Stimulated activated naive B cell treated with anti-CD40 and anti-IgM and Interleukin-4, amounts not matched to agents 10 μg/mL and 1 μg/mL and 100 μg/mL, for 72 hours (primary cell): ENCODE results near the gene PNMT.
A peak's percentile ranks its signal among the peaks of the same experiment; 100 is the strongest.

Experiments used
- ATAC-seq, 2 donors: fragments of 150-1000 bp; cut with Tn5 transposase; replicated peaks; 2 replicates each; pipeline ENCODE4 v1.10.0; 2021; ENCODE audit warnings: moderate library complexity in 1 of 2
- DNase-seq: peaks from one replicate; pipeline ENCODE4 v3.0.0; 2021
- H3K27ac Mint-ChIP-seq: one replicate; pipeline ENCODE4 v1.8.0; 2022; ENCODE audit warnings: mild to moderate bottlenecking, mixed read lengths
- H3K27me3 Mint-ChIP-seq, 2 donors: one replicate each; pipeline ENCODE4 v1.8.0; 2022; ENCODE audit warnings: mixed read lengths in 2 of 2
- H3K36me3 Mint-ChIP-seq, 2 donors: one replicate each; pipeline ENCODE4 v1.8.0; 2022; ENCODE audit warnings: mixed read lengths in 2 of 2, mild to moderate bottlenecking in 1 of 2
- H3K4me1 Mint-ChIP-seq, 2 donors: one replicate each; pipeline ENCODE4 v1.8.0; 2022; ENCODE audit warnings: mixed read lengths in 2 of 2, mild to moderate bottlenecking in 1 of 2
- H3K4me3 Mint-ChIP-seq, 2 donors: one replicate each; pipeline ENCODE4 v1.8.0; 2022; ENCODE audit warnings: mild to moderate bottlenecking in 2 of 2, mixed read lengths in 2 of 2, moderate library complexity in 1 of 2
- H3K9me3 Mint-ChIP-seq, 2 donors: one replicate each; pipeline ENCODE4 v1.8.0; 2022; ENCODE audit warnings: mixed read lengths in 2 of 2, mild to moderate bottlenecking in 1 of 2

PNMT gene

DNA sequence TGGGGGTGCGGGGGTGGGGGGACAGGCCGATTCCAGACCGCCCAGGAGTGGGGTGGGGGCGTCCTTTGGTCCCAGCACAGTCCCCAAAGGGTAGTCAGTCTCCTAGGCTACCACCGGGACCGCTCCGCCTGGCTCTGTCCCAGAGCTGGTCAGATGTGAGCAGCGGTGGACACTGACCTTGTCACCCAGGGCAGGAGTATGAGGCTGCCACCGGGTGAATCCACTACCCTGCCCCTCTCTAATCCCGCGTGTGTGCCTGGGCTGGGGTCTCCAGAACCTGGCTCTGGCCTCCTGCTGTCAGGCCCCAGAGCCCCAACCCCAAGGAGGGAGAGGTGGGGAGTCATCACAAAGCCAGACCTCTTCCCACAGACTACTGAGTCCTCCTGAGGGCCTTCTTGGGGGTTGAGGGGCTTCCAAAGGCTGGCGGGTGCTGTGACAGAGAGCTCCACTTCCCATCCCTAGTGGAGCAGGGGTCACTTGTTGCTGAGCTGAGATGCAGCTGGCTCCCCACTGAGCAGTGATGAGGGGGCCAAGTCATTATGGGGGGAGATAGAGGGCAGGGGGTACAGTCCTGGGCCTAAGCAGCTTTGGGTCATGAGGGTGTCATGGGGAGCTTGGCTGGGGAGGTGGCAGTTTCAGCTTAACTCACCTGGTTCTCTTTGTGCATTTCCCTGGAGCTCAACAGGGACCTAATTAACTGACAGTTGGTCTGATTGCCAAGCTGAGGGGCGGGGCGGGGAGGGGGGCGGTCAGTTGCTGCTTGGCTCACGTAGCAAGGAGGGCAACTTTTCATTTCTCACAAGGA, 40.3 kb upstream of the PNMT start:
- DNase-seq (no peak), ATAC-seq (no peak)
- H3K4me3 Mint-ChIP-seq, result peak overlapping the region; percentile 44 to 46
- peaks cover 51% of the 10 kb centered on the region in 2 donors for H3K27me3 Mint-ChIP-seq
- H3K36me3 Mint-ChIP-seq, result peaks cover 0 to 2% of the 10 kb centered on the region in 2 donors
- no peak overlapping the region for H3K27ac Mint-ChIP-seq
- peaks cover 20 to 32% of the 10 kb centered on the region in 2 donors for H3K4me1 Mint-ChIP-seq
- no peaks in the 10 kb centered on the region for H3K9me3 Mint-ChIP-seq

DNA sequence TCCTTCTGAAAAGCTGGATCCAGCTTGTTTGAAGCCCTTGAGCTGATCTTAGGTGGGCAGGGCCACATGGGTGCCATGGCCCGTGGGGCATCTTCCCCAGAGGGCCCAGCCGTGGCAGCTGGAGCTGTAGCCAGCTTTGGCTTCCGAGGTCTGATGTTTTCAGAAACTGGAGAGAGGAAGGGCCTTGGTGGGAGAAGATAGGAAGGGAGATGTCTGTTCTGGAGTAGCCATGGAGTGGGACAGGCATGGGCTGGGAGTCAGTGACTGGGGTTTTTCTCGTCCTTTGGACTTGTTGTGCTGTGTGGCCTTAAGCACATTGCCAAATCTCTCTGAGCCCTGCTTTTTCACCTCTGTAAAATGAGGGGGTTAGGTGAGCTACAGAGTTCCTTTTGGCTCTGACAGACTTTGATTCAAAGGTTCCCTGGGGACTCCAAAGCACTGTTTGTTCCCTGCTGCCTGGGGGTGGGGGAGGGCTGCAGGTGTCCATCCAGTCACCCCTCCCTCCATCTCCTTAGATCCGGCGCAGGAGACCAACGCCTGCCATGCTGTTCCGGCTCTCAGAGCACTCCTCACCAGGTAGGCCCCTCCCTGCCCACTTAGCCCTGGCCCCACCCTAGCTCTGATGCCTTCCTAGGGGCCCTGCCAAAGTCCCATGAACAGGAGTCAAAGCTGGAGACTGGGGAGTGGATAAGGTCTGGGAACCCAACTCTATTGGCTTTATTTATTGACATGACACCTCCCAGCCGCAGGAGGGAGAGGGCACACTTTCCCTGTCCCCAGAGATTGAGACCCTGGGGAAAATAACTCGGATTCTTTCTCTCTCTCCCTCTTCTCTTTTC, 39.4 kb upstream of the PNMT start:
- DNase-seq, result no peak
- peaks cover 51% of the 10 kb centered on the region in 2 donors for H3K27me3 Mint-ChIP-seq
- no peak overlapping the region for H3K27ac Mint-ChIP-seq
- H3K9me3 Mint-ChIP-seq, result no peaks in the 10 kb centered on the region
- no peak overlapping the region for H3K4me3 Mint-ChIP-seq
- ATAC-seq, result no peak
- peaks cover 0 to 2% of the 10 kb centered on the region in 2 donors for H3K36me3 Mint-ChIP-seq
- peaks cover 17 to 28% of the 10 kb centered on the region in 2 donors for H3K4me1 Mint-ChIP-seq

DNA sequence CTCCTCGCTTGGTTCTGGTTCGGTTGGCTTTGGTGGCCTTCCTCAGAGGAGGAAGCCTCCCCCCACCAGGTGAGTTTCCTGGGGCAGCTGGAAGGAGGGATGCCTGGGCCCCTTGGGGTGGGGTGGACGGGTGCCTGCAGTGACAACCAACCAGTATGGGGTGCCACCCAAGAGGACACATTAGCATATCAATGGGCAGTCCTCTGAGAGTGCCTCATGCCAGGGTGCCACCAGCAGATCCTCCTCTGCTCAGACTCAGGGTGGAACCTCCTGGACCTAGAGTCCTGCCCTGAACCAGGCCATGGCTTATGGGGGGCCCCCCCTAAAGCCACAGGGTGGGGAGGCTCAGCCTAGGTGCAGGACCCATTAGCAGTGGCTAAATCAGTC, 38.8 kb upstream of the PNMT start:
- Mint-ChIP-seq H3K4me3 (no peak overlapping the region), H3K9me3 (no peaks in the 10 kb centered on the region), H3K27ac (no peak overlapping the region), H3K36me3 (peaks cover 0 to 2% of the 10 kb centered on the region in 2 donors), H3K27me3 (peaks cover 48 to 50% of the 10 kb centered on the region in 2 donors), H3K4me1 (peaks cover 20 to 31% of the 10 kb centered on the region in 2 donors)
- ATAC-seq (no peak), DNase-seq (no peak)

DNA sequence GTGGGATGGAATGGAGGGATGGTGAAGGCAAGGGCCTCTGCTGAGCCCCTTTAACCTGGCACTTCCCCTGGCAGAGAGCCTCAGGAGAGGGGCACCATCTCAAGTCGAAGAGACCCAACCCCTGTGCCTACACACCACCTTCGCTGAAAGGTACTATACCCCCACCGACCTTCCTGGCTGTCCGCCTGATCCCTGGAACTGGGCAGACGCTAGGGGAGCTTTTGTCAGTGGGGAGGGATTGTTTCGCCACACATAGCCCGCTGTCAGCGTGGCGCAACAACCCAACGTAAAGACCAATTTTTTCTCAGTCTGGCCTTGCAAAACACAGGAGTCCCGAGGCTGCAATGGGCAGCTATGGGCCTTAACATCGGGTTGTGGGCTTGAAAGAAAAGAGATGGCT, 38.4 kb upstream of the PNMT start:
- no peak overlapping the region for H3K27ac Mint-ChIP-seq
- H3K36me3 Mint-ChIP-seq, result peaks cover 0 to 2% of the 10 kb centered on the region in 2 donors
- DNase-seq, result no peak
- ATAC-seq, result no peak
- H3K27me3 Mint-ChIP-seq, result peaks cover 44 to 46% of the 10 kb centered on the region in 2 donors
- H3K4me1 Mint-ChIP-seq, result peaks cover 20 to 31% of the 10 kb centered on the region in 2 donors
- H3K4me3 Mint-ChIP-seq, result no peak overlapping the region
- no peaks in the 10 kb centered on the region for H3K9me3 Mint-ChIP-seq

DNA sequence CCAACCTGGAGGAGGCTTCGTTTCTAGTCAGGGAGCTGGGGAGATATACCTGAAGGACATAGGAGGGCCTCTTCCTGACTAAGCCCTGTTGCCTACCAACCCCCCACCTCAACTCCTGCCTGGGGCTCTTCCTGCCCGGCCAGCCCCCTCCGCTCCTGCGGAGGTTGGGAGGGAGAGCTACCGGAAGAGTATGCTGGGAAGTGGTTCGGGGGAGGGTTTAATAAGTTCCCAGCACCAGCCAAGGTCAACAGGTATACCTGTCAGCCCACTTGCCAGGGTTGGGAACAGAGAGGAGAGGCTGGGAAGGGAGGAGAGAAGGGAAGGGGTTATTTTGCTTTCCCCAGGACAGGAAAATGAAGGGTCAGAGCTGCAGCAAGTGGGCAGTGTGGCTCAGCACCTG, 36.9 kb upstream of the PNMT start:
- no peak for DNase-seq
- no peak overlapping the region for H3K4me3 Mint-ChIP-seq
- ATAC-seq, result no peak
- peaks cover 29 to 31% of the 10 kb centered on the region in 2 donors for H3K27me3 Mint-ChIP-seq
- peak overlapping the region; percentile 42 for H3K27ac Mint-ChIP-seq
- H3K4me1 Mint-ChIP-seq, result peaks cover 19 to 28% of the 10 kb centered on the region in 2 donors
- H3K9me3 Mint-ChIP-seq, result no peaks in the 10 kb centered on the region
- H3K36me3 Mint-ChIP-seq, result no peaks in the 10 kb centered on the region

DNA sequence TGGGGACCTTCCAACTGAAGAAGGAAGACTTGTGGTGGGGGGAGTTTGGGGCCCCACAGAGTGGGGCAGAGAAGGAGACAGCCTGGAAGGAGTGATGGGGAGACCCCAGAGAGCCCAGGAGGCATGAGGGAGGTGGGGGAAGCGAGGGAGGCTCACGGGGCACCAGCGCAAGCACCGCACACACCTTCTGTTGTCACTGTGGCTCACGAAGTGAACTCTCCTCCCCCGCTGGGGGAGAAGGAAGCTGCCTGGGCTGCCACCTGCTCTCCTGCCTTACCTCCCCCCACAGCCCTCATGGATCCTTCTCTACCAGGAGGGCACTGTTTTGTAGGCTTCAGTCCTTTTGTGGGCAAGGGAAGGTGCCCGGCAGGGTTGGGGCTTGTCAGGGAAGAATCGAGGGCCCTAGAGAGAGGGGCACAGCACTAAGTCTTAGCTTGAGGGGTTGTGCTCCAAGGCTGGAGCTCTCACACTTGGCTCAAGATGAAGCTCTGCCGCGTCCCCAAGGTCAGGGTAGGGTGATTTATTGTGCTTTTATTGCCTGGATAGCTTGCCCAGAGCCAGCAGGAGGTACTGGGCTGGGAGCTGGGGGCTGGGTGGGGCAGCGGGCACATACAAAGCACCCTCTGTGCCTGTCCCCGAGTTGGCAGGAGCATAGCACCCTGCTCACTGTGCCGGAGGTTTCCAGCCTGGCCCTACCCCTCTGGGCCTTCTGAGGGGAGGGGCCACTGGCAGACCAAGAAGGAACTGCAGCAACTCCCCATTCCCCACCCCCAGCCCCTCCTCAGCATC, 35.9 kb upstream of the PNMT start:
- H3K4me1 Mint-ChIP-seq, result peaks cover 18 to 25% of the 10 kb centered on the region in 2 donors
- H3K27ac Mint-ChIP-seq, result peak overlapping the region; percentile 42
- ATAC-seq (no peak), DNase-seq (no peak)
- H3K36me3 Mint-ChIP-seq, result no peaks in the 10 kb centered on the region
- no peaks in the 10 kb centered on the region for H3K9me3 Mint-ChIP-seq
- H3K27me3 Mint-ChIP-seq, result peaks cover 22 to 24% of the 10 kb centered on the region in 2 donors
- H3K4me3 Mint-ChIP-seq, result no peak overlapping the region

DNA sequence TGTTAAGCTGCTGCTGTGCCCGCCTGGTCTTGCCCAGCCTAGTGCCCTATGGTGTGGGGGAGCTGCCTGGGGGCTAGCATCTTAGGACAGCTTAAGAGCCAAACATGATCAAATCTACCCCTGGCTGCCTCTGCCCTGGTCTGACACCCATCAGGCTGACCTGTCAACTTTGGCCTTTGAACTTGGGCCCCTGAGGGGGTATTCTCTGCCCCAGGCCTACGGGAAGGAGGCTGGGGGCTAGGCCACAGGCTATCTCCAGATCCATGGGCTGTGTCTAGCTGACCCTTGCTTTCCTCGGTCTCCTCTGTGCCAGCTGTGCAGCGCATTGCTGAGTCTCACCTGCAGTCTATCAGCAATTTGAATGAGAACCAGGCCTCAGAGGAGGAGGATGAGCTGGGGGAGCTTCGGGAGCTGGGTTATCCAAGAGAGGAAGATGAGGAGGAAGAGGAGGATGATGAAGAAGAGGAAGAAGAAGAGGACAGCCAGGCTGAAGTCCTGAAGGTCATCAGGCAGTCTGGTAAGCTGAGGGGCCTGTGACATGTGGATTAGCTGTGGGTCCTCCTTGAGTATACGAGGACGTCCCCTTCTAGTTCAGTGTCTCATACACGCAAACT, 34.6 kb upstream of the PNMT start:
- no peak for DNase-seq
- peaks cover 27 to 37% of the 10 kb centered on the region in 2 donors for H3K4me1 Mint-ChIP-seq
- H3K27ac Mint-ChIP-seq, result no peak overlapping the region
- peaks cover 10 to 17% of the 10 kb centered on the region in 2 donors for H3K27me3 Mint-ChIP-seq
- H3K36me3 Mint-ChIP-seq, result peaks cover 0 to 3% of the 10 kb centered on the region in 2 donors
- no peak for ATAC-seq
- H3K9me3 Mint-ChIP-seq, result no peaks in the 10 kb centered on the region
- H3K4me3 Mint-ChIP-seq, result no peak overlapping the region

DNA sequence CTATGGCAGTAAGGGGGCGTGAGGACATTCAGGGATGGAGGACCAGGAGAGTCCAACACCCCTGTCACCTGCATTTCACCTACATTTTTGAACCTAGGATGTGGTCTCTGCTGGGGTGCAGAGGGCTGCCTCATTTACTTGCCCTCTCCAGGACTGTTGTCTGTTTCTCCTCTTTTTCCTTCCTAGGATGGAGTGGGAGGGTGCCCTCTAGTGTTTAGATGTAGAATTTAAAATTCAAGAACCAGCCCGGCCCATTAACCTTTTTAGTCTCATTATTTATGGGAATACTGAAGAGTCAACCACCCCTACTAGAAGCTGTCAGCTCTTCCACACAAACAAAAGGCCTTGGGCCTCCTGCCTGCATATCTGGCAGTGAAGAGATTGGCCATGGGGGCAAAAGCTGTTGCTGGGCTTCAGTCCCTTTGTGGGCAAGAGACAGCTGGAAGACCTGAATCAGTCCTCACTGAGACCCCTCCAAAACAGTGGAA, 33.8 kb upstream of the PNMT start:
- H3K27ac Mint-ChIP-seq, result no peak overlapping the region
- peaks cover 3 to 4% of the 10 kb centered on the region in 2 donors for H3K36me3 Mint-ChIP-seq
- ATAC-seq (no peak), DNase-seq (no peak)
- no peaks in the 10 kb centered on the region for H3K9me3 Mint-ChIP-seq
- no peak overlapping the region for H3K4me3 Mint-ChIP-seq
- H3K27me3 Mint-ChIP-seq, result peaks cover 9 to 14% of the 10 kb centered on the region in 2 donors
- peaks cover 33 to 45% of the 10 kb centered on the region in 2 donors for H3K4me1 Mint-ChIP-seq

DNA sequence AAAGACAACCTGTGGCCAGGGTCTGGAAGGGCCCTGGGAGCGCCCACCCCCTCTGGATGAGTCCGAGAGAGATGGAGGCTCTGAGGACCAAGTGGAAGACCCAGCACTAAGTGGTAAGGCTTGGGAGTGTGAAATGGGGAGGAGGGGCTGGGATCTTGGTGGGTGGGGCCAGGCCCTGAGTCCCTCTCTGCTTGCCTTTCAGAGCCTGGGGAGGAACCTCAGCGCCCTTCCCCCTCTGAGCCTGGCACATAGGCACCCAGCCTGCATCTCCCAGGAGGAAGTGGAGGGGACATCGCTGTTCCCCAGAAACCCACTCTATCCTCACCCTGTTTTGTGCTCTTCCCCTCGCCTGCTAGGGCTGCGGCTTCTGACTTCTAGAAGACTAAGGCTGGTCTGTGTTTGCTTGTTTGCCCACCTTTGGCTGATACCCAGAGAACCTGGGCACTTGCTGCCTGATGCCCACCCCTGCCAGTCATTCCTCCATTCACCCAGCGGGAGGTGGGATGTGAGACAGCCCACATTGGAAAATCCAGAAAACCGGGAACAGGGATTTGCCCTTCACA, 32.6 kb upstream of the PNMT start:
- peaks cover 3 to 4% of the 10 kb centered on the region in 2 donors for H3K36me3 Mint-ChIP-seq
- no peak for ATAC-seq
- H3K4me1 Mint-ChIP-seq, result peaks cover 43 to 57% of the 10 kb centered on the region in 2 donors
- H3K27ac Mint-ChIP-seq, result peak overlapping the region; percentile 44
- DNase-seq, result no peak
- no peaks in the 10 kb centered on the region for H3K9me3 Mint-ChIP-seq
- H3K4me3 Mint-ChIP-seq, result no peak overlapping the region
- H3K27me3 Mint-ChIP-seq, result peaks cover 9 to 11% of the 10 kb centered on the region in 2 donors

DNA sequence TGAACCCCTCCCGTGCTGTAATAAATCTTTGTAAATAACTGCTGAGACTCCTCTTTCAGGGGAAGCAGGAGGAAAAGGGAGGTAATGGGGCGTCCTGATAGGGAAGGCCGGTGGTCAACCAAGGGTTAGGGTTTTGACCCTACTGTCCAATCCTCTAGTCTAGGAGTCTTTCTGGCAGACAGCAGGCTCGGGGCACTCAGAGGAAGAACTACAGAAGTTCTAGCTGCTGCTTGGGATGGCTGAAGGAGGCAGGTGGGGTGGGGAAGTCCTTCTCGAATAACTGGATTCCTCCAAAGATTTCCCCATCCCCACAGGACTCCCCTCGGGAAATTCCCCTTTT, 31.7 kb upstream of the PNMT start:
- no peak for DNase-seq
- peak; percentile 31 for ATAC-seq
- peaks cover 3 to 4% of the 10 kb centered on the region in 2 donors for H3K36me3 Mint-ChIP-seq
- peaks cover 5% of the 10 kb centered on the region in 2 donors for H3K27me3 Mint-ChIP-seq
- H3K9me3 Mint-ChIP-seq, result no peaks in the 10 kb centered on the region
- peak overlapping the region; percentile 81 to 96 for H3K4me3 Mint-ChIP-seq
- peak overlapping the region; percentile 93 for H3K27ac Mint-ChIP-seq
- H3K4me1 Mint-ChIP-seq, result peaks cover 50 to 66% of the 10 kb centered on the region in 2 donors

DNA sequence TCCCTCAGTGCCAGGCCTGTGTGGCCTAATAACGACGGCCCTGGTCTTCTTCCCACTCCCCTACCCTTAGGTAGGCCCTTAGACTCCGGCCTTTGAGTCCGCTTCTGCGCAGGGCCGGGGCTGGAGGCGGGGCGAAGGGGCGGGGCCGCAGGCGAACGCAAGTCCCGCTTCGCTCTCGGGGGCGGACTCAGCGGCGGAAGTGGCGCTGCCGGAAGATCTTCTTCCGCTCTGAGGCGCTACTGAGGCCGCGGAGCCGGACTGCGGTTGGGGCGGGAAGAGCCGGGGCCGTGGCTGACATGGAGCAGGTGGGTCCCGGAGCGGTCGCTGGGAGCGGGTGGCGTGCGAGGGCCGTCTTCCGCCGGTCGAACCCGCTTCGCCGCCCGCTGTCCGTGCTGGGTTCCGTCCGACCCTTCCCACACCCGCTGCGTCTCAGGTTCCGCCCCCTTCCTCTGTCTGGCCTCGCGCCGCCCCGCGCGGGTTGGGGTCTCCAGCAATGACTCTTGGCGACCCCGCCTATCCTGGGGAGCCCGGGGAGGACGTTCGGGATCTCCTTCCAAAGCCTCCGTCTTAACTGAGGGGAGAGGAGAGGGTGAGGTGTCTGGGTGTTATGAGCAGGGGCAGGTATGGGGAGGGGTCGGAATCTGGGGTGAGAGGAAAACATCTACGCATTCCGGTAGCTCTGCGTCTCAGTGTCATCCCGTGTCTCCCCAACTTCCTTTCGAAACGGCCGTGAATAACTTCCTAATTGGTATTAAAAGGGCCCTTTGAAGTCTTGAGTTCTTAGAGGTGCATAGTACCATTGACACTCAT, 31.1 kb upstream of the PNMT start, which contains the start of gene STARD3:
Gene STARD3, plus strand, starts transcription at position 218 of the 810 bp plus-strand sequence. CDS start 16,388 bp downstream, outside the sequence.
- Mint-ChIP-seq H3K4me1 (peaks cover 52 to 72% of the 10 kb centered on the region in 2 donors), H3K4me3 (peak within 1 kb of the TSS; percentile 81 to 96), H3K36me3 (peaks cover 4 to 6% of the 10 kb centered on the region in 2 donors), H3K27me3 (no peaks in the 10 kb centered on the region), H3K9me3 (no peaks in the 10 kb centered on the region), H3K27ac (peak within 1 kb of the TSS; percentile 93)
- ATAC-seq (peak; percentile 95 to 96), DNase-seq (peak; percentile 87)

DNA sequence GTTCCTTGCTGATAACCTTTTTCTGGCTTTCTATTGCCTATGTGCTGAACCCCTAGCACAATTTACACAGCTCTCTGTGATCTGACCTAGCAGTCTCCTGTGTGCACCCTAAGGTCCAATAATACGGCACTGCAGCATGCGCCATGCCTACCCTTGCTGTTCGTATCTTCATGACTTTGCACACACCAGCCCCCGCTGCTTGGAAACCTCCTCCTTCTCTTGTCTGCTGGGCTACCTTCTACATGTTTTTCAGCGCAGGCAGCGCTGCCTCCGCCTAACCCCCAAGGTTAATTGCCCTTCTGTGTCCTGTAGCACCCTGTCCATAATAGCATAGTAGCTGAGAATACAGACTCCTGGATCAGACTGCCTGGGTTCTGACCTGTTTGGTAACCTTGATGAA, 29.9 kb upstream of the PNMT start:
- peaks cover 64 to 84% of the 10 kb centered on the region in 2 donors for H3K4me1 Mint-ChIP-seq
- H3K27me3 Mint-ChIP-seq, result no peaks in the 10 kb centered on the region
- no peak for DNase-seq
- peak overlapping the region; percentile 81 to 96 for H3K4me3 Mint-ChIP-seq
- H3K27ac Mint-ChIP-seq, result peak overlapping the region; percentile 93
- no peak for ATAC-seq
- H3K9me3 Mint-ChIP-seq, result no peaks in the 10 kb centered on the region
- H3K36me3 Mint-ChIP-seq, result peaks cover 9 to 15% of the 10 kb centered on the region in 2 donors
